Stimulated activated CD4-positive, alpha-beta T cell treated with anti-CD3 and anti-CD28 coated beads, Interleukin-4, amount 100 ng/mL, for 48 hours (primary cell): ENCODE measurements around the gene CDCA5.
A peak's percentile ranks its signal among the peaks of the same experiment; 100 is the strongest.

Experiments
- DNase-seq, 2 donors: peaks; one replicate each; pipeline ENCODE4 v3.0.0-alpha.2; 2020; ENCODE audit warnings: low read depth in 2 of 2

The CDCA5 gene

DNA sequence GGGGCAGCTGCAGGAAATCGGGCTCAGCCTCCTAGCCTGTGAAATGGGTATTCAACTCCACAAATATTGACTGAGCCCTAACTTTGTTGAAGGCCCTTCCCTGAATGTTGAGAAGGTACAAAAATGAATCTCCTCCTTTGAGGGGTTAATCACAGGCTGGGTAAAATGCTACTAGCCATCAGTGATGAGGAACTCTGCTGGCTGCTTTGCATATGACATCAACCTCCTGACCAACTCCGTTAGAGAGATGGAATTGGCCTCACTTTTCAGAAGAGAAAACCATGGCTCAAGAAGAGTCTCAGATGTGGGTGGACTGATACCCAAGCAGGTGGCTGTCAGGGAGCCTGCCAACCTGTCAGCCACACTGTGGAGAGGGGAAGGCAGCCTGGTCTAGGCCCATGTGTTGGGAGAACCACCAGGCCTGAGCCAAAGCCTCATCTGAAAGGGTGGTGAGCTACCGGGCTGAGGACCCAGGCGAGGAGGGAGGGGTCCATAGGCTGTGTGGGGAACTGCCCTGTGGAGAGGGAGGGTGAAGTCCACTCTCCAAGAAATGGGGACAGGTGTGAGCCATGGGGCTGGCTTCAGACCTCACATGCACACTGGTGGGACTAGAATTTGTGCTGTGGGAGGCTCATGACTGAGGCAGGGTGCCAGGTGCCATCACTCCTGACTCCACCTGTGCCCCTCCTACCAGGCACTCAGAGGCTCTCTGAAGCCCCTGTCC lies 11.8 kb downstream of the CDCA5 start:
- no peak for DNase-seq

- DNase-seq = no peak
Observed at GRCh38 chr11:65069217-65069616, 14.6 kb downstream of the CDCA5 start.

DNA sequence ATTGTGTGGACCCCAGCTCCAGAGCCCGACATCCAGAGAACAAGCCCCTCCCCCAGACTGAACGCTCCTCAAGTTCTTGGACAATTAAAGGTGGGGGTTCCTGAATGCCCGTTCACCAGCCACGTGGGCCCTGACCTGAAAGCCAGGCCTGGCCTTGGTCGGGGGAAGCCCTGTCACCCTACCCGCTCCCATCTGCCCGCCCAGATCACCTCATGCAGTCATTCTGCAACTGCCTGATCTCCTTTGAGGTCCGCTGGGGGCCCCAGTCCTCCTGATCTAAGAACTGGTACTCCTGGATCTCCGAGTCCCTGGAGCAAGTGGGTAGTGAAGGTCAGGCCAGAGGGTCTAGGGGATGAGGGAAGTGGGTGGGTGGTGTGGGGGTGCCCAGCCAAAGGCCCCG lies 16.4 kb downstream of the CDCA5 start:
- DNase-seq = no peak

- no peak for DNase-seq
Observed at GRCh38 chr11:65066805-65067291, 17.0 kb downstream of the CDCA5 start.

GRCh38 chr11:65066315-65066714 lies 17.5 kb downstream of the CDCA5 start:
- DNase-seq = no peak

DNA sequence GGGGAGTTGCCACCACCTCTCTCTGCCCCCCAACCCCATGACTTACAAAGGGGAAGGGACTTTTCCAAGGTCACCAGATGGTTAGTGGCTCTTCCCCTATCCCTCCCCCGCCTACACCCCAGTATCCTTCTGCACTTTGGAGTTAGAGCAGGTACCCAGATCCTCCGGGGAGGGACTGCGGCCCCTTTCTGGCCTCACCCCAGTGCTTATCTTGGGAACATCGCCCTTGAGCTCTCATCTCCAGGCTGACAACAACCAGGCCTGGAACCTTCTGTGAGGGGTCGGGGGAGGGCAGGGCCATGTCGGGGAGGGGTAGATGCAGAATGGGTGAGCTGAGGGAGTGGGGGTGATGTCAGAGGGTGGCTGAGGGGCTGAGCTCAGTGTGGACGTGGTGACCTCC lies 18.0 kb downstream of the CDCA5 start:
- DNase-seq = no peak

GRCh38 chr11:65064847-65065240 lies 19.0 kb downstream of the CDCA5 start:
- no peak for DNase-seq

DNA sequence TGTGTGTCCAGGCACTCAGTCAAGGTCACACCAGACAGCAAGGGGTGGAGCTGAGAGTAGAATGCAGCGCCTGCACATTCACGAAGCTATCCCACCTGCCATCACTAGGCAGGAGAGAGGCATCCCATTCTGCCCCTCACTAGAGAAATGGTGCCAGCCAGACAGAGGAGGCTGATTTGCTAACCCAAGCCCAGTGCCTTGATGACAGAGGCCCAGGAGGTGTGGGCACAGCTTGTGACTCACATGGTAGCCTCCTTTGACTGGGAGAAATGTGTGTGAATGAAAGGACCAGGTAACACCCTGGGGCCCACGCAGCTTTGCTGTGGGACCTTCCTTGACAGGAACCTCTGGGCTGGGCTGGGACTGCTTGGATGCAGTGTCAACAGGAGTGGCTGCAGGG lies 20.3 kb downstream of the CDCA5 start:
- no peak for DNase-seq

GRCh38 chr11:65060913-65061408 lies 22.9 kb downstream of the CDCA5 start:
- no peak for DNase-seq

- DNase-seq = no peak
Observed at GRCh38 chr11:65059959-65060824, 23.6 kb downstream of the CDCA5 start.

- DNase-seq = no peak
Observed at GRCh38 chr11:65059523-65059922, 24.3 kb downstream of the CDCA5 start.

DNA sequence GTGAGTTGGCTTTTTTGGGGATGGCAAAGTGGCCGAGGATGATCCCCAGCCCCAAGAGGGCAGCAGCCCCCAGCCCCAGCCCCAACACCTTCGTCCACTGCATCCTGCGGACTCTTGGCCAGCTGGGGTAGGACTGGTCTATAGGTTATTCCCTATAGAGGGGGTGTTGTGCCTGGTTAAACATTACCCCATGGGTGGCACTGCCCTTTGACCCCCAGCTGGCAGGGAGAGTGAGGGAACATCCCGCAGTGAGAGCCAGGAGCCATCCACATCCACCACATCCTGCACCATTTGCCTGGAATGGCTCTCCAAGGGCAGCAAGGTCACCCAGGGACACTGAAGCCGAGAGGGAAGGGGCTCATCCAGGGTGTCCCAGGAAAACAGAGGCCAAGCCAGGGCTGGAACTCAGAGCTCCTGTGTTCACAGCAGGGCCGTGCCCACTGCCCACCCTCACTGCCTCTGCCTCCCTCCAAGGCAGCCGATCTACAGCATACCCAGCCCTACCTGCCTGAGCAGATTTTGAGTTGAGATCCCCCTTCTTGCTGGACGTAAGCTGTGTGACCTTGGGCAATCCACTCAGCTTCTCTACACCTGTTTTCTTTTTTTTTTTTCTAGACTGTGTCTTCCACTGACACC lies 25.3 kb downstream of the CDCA5 start, which contains the start of gene NAALADL1:
NAALADL1 (minus strand) TSS at position 135 of the 636 bp plus-strand sequence; CDS start at position 103, 32 bp downstream.
- DNase-seq = no peak

DNA sequence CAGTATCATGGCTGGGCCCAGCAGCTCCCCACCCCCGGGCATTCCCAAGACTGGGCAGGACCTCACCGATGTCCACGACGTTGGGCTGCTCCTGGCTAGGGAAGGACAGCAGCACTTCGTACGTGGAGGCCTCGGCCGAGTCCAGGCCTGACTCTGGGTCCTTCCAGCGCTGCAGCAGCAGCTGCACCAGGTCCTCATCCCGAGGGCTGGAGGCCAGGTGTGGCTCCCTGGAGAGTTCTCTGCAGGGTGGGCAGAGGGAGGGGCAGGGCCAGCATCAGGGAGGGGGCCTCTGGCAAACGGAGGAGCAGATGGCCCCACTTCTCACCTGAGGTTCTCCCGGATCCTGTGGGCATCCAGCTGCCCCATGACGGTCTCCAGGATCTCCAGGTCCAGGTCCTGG lies 25.8 kb downstream of the CDCA5 start:
- DNase-seq = no peak

DNA sequence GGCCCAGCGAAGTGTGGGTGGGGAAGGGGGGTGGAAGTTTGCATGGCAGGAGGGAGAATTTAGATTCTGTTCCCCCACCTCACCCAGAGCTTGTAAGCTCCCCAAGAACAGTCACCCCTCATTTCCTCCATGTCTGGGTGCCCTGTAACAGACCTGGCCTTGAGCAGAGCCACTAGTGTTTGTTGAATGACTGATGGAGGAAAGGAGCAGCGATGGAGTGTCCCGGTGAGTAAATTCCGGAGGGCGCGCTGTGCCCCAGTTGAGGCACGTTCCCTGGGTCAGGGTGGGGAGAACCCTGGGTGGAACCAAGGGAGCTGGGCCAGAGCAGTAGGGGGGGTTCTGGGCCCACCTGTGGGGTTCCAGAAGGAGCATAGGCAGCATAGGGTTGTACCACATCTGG lies 26.3 kb downstream of the CDCA5 start:
- no peak for DNase-seq

GRCh38 chr11:65056999-65057398 lies 26.8 kb downstream of the CDCA5 start:
- no peak for DNase-seq

- DNase-seq = no peak
Observed at GRCh38 chr11:65055538-65055937, 28.3 kb downstream of the CDCA5 start.

DNA sequence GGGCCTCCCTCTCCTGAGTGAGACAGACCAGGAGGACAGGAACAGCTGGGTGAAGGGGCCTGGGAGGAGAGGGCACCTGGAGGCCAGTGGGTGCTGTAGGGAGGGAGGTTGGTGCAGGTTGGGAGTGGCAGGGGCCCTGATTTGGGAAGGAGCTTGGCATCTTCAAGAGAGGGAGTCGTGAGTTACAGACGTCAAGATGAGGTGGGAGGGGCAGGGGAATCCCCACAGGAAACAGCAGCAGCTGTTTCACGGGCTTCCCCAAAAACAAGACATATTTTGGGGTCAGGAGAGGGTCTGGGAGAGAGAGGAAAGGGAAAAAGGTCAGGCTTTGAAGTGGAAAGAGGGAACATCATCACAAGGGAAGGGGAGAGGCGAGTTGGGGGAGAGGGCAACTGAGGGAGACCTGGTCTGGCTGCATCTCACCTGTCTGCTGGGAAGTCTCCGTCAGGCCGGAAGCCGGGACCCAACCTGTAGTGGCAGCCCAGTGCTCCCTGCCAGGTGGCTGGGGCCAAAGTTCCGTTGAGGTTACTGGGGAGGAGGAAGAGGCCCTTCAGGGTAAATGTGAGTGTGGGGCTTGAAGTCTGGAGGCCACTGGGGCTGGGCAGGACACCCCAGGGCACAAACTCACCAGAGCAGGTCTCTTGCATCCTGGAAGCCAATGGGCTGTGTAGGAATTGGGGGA lies 29.9 kb downstream of the CDCA5 start:
- DNase-seq = no peak

DNA sequence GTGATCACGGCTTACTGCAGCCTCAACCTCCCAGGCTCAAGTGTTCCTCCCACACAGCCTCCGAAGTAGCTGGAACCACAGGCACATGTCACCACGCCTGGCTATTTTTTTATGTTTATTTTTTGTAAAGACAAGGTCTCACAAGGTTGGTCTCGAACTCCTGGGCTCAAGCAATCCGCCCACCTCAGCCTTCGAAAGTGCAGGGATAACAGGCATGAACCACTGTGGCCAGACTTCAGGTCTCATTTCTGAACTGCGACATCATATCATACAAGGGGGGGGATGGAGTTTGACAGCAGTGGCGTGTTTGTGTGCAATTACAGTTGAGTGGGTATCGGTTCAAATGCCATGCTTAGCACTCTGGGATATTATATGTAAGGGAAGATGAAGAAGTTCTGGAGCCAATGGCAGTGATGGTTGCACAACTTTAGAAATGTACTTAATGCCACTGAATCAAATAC lies 32.4 kb downstream of the CDCA5 start:
- no peak for DNase-seq

GRCh38 chr11:65047581-65048422 lies 36.0 kb downstream of the CDCA5 start:
- peak; percentile 24 to 29 for DNase-seq

DNA sequence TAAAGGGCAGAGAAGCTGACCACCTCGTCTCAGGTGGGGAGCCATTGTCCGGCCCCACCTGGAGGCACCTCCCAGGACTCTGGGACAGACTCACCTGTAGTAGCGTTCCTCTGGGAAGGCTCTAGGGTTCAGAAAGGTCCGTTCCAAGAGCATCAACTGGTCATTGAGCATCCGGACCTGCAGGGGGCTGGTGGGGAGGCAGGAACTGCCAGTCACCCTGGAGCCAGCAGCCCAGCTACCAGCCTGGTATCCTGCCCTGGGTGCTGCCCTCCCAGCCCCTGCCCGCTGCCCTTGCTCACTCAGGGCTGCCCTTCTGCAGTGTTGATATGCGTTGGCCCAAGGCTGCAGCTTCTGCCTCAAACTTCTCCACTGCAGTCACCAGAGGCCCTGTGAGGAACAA lies 38.1 kb downstream of the CDCA5 start:
- DNase-seq = no peak

- DNase-seq = no peak
Observed at GRCh38 chr11:65045061-65045460, 38.8 kb downstream of the CDCA5 start.
